Measurements from ENCODE around the gene PHLPP1. TPM values are rescaled to one million over a fixed set of nuclear protein-coding genes. Genes with fewer than 3 reads are reported as not detected.

The PHLPP1 gene
- total RNA-seq, 1 donor from 2014 or later, result 21.2 TPM

DNA sequence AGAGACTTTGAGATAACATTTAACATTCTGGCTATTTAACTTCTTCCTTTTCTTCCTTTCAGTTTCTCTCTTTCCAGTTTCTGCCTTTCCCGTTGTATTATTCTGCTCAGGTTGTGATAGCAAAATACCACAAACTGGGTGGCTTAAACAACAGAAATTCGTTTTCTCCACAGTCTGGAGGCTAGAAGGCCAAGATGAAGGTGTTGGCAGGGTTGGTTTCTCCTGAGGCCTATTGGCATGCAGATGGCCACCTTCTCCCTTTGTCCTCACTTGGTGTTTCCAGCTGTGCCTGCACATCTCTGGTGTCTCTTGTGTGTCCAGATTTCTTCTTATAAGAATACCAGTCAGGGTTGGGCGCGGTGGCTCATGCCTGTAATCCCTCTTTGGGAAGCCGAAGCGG is 34.0 kb downstream of the PHLPP1 start:
- H3K27ac Mint-ChIP-seq, result no peak overlapping the region

DNA sequence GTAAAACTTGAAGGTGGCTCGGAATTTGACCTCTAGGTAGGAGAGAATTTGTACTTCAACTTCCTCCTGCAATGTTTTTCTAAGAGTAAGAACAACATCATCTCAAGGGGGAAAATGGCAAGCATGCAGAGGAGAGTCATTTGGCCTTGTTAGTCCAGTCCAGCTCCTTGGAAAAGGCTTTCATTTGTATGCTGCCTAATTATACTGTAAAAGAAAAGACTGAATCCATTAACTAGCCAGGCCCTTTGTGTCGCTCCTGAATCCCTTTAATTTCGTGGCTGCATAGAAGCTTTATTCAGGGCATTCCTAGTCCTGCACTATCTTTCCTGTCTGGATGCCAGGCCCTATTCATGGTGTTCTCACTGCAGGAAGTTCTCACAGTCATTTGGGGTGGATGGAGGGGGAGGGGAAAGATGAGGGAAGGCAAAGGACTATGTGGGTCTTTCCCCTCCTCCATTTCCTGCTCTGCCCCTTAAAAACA is 36.0 kb downstream of the PHLPP1 start:
- H3K4me1 Mint-ChIP-seq, result peaks cover 34% of the 10 kb centered on the region
- TF ChIP-seq, protein P1, sequence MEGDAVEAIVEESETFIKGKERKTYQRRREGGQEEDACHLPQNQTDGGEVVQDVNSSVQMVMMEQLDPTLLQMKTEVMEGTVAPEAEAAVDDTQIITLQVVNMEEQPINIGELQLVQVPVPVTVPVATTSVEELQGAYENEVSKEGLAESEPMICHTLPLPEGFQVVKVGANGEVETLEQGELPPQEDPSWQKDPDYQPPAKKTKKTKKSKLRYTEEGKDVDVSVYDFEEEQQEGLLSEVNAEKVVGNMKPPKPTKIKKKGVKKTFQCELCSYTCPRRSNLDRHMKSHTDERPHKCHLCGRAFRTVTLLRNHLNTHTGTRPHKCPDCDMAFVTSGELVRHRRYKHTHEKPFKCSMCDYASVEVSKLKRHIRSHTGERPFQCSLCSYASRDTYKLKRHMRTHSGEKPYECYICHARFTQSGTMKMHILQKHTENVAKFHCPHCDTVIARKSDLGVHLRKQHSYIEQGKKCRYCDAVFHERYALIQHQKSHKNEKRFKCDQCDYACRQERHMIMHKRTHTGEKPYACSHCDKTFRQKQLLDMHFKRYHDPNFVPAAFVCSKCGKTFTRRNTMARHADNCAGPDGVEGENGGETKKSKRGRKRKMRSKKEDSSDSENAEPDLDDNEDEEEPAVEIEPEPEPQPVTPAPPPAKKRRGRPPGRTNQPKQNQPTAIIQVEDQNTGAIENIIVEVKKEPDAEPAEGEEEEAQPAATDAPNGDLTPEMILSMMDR (IDR thresholded peaks at IDR 0.05; ENCODE audit: unreplicated experiment), result no peak
- peaks cover 9% of the 10 kb centered on the region for H3K9me3 Mint-ChIP-seq
- H3K27ac Mint-ChIP-seq, result peak overlapping the region; percentile 85
- H3K27me3 Mint-ChIP-seq (ENCODE audit: low read depth), result no peaks in the 10 kb centered on the region
- H3K4me3 Mint-ChIP-seq, result no peak overlapping the region
- H3K36me3 Mint-ChIP-seq, result peaks cover 10% of the 10 kb centered on the region
- DNase-seq (ENCODE audit: low spot score in 2 of 2, unreplicated experiment in 2 of 2), result no peak

More for the DNA sequence above, 34.0 kb downstream of the PHLPP1 start:
- Mint-ChIP-seq H3K27me3 (ENCODE audit: low read depth) (no peaks in the 10 kb centered on the region), H3K4me1 (peaks cover 37% of the 10 kb centered on the region), H3K4me3 (no peak overlapping the region), H3K36me3 (peaks cover 3% of the 10 kb centered on the region), H3K9me3 (peaks cover 3% of the 10 kb centered on the region)
- DNase-seq (ENCODE audit: low spot score in 2 of 2, unreplicated experiment in 2 of 2), result no peak
- TF ChIP-seq, protein P1 (IDR thresholded peaks at IDR 0.05; ENCODE audit: unreplicated experiment), result no peak

DNA sequence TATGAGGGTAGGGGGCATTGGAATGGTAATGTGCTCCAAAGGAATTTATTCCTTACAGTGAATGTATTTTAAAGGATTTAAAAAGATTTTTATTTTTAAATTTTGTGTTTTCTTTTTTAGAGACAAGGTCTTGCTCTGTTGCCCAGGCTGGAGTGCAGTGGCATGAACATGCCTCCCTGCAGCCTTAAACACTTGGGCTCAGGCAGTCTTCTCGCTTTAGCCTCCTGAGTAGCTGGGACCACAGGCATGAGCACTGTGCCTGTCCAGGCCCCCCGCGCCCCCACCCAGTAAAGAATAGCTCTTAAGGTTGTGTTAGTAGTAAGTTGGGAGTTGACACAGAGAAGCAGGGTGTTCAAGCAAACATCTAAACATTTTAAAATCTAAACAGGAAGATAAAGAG is 36.6 kb downstream of the PHLPP1 start:
- Mint-ChIP-seq H3K4me3 (no peak overlapping the region), H3K9me3 (peaks cover 9% of the 10 kb centered on the region), H3K27ac (peak overlapping the region; percentile 85), H3K4me1 (peaks cover 34% of the 10 kb centered on the region), H3K27me3 (ENCODE audit: low read depth) (no peaks in the 10 kb centered on the region), H3K36me3 (peaks cover 10% of the 10 kb centered on the region)
- TF ChIP-seq, protein P1 (IDR thresholded peaks at IDR 0.05; ENCODE audit: unreplicated experiment), result no peak
- no peak for DNase-seq (ENCODE audit: low spot score in 2 of 2, unreplicated experiment in 2 of 2)

DNA sequence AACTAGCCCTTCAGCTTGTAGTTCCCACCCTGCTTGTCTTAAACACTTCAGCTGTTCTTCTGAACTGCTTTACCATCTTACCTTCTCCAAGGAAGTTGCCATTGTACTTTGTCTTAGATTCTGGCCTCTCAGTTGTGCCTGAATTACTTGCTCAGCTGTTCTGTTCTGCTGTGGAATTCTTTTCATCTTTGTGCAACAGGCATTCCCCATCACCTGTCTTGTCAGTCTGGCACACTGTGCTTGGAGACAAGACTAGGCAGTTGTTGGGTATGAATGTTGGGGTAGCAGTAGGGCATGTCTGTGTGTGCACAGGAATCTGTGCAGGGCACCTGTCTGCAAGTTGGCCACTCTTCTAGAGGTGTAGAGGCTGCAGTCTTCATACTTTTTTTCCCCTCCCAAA is 38.7 kb downstream of the PHLPP1 start:
- Mint-ChIP-seq H3K4me1 (peaks cover 49% of the 10 kb centered on the region), H3K4me3 (no peak overlapping the region), H3K27me3 (ENCODE audit: low read depth) (no peaks in the 10 kb centered on the region), H3K9me3 (peaks cover 9% of the 10 kb centered on the region), H3K27ac (no peak overlapping the region), H3K36me3 (peaks cover 10% of the 10 kb centered on the region)
- DNase-seq (ENCODE audit: low spot score in 2 of 2, unreplicated experiment in 2 of 2), result no peak
- TF ChIP-seq, protein P1 (IDR thresholded peaks at IDR 0.05; ENCODE audit: unreplicated experiment), result no peak

DNA sequence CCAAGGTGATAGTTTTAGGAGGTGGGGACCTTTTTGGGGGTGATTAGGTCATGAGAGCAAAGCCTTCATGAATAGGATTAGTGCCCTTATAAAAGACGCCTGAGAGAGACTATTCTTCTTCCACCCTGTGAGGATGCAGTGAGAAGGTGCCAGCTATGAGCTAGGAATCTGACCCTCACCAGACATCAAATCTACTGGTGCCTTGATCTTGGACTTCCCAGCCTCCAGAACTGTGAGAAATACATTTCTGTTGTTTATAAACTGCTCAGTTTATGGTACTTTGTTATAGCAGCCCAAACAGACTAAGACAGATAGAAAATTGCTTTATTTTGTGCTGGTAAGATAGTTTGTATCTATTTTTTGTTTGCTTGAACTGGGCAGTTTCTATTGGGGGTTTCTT is 40.1 kb downstream of the PHLPP1 start:
- Mint-ChIP-seq H3K9me3 (peaks cover 7% of the 10 kb centered on the region), H3K27me3 (ENCODE audit: low read depth) (no peaks in the 10 kb centered on the region), H3K4me1 (peaks cover 58% of the 10 kb centered on the region)

More for the DNA sequence above, 40.1 kb downstream of the PHLPP1 start:
- no peak for DNase-seq (ENCODE audit: low spot score in 2 of 2, unreplicated experiment in 2 of 2)
- no peak overlapping the region for H3K4me3 Mint-ChIP-seq
- TF ChIP-seq, protein P1 (IDR thresholded peaks at IDR 0.05; ENCODE audit: unreplicated experiment), result no peak
- peaks cover 7% of the 10 kb centered on the region for H3K36me3 Mint-ChIP-seq
- H3K27ac Mint-ChIP-seq, result no peak overlapping the region

All from mesothelial cell of epicardium (in vitro differentiated cells).